HepG2 (cell line): ENCODE measurements around the gene RIPOR1. TPM values are rescaled to one million over a fixed set of nuclear protein-coding genes. Genes with fewer than 3 reads are reported as not detected.

Experiments used
- ATRX ChIP-seq: sonication (generic); formaldehyde crosslinking; IDR thresholded peaks from 2 replicates; pipeline ENCODE4 v1.4.0; 2020; ENCODE audit warnings: missing genetic modification reagents, borderline replicate concordance
- DMTF1 ChIP-seq: sonication (generic); formaldehyde crosslinking; IDR thresholded peaks from 2 replicates; pipeline ENCODE4 v1.4.0; 2020; ENCODE audit warnings: mild to moderate bottlenecking, missing genetic modification reagents
- DRAP1 ChIP-seq: IDR thresholded peaks from 2 replicates; pipeline ENCODE4 v1.6.1; 2016; ENCODE audit warnings: missing genetic modification reagents, missing compliant biosample characterization
- FOXO4 ChIP-seq: sonication (generic); formaldehyde crosslinking; conservative IDR thresholded peaks from 2 replicates; pipeline ENCODE4 v1.8.1; 2023; ENCODE audit warnings: missing genetic modification reagents
- FOXP1 ChIP-seq, 2 experiments: fragments of 450-650 bp in 1 of 2; IDR thresholded peaks; 2 replicates each; pipeline ENCODE4 v1.6.1; 2017 to 2018; ENCODE audit warnings: antibody characterized with exemption in 1 of 2
- GZF1 ChIP-seq: sonication (generic); formaldehyde crosslinking; IDR thresholded peaks from 2 replicates; pipeline ENCODE4 v1.5.1; 2020; ENCODE audit warnings: mild to moderate bottlenecking, missing genetic modification reagents
- HBP1 ChIP-seq: IDR thresholded peaks from 2 replicates; pipeline ENCODE4 v1.6.1; 2016; ENCODE audit warnings: low read depth, control low read depth
- MIER2 ChIP-seq: IDR thresholded peaks from 2 replicates; pipeline ENCODE4 v1.6.1; 2016; ENCODE audit warnings: missing biosample characterization, missing genetic modification reagents
- MTF1 ChIP-seq: sonication (generic); formaldehyde crosslinking; IDR thresholded peaks from 2 replicates; pipeline ENCODE4 v1.5.0; 2020; ENCODE audit warnings: missing genetic modification reagents
- PCBP1 ChIP-seq: fragments of 200-400 bp; formaldehyde crosslinking; IDR thresholded peaks from 2 replicates; pipeline ENCODE4 v1.6.1; 2017; ENCODE audit warnings: mild to moderate bottlenecking, low read depth, low read length, borderline replicate concordance
- SIX4 ChIP-seq: sonication (generic); formaldehyde crosslinking; IDR thresholded peaks from 2 replicates; pipeline ENCODE4 v1.4.0; 2020; ENCODE audit warnings: missing genetic modification reagents
- TEF ChIP-seq: sonication (generic); formaldehyde crosslinking; IDR thresholded peaks from 2 replicates; pipeline ENCODE4 v1.5.0; 2020; ENCODE audit warnings: missing genetic modification reagents
- ZNF281 ChIP-seq: sonication (generic); formaldehyde crosslinking; IDR thresholded peaks from 2 replicates; pipeline ENCODE4 v1.4.0; 2020; ENCODE audit warnings: missing genetic modification reagents, borderline replicate concordance
- ZNF33B ChIP-seq: sonication (generic); formaldehyde crosslinking; IDR thresholded peaks from 2 replicates; pipeline ENCODE4 v1.5.1; 2020; ENCODE audit warnings: mild to moderate bottlenecking, missing genetic modification reagents
- ZNF34 ChIP-seq: sonication (generic); formaldehyde crosslinking; IDR thresholded peaks from 2 replicates; pipeline ENCODE4 v1.4.0; 2020; ENCODE audit warnings: mild to moderate bottlenecking, missing genetic modification reagents, borderline replicate concordance
- ZNF350 ChIP-seq: sonication (generic); formaldehyde crosslinking; IDR thresholded peaks from 2 replicates; pipeline ENCODE4 v1.4.0; 2020; ENCODE audit warnings: mild to moderate bottlenecking, low read depth, missing genetic modification reagents, borderline replicate concordance
- ZNF572 ChIP-seq: sonication (generic); formaldehyde crosslinking; IDR thresholded peaks from 2 replicates; pipeline ENCODE4 v1.5.1; 2020; ENCODE audit warnings: mild to moderate bottlenecking, missing genetic modification reagents
- ZNF788 ChIP-seq: sonication (generic); formaldehyde crosslinking; IDR thresholded peaks from 2 replicates; pipeline ENCODE4 v1.5.0; 2020; ENCODE audit warnings: mild to moderate bottlenecking, missing genetic modification reagents, borderline replicate concordance
- ZSCAN29 ChIP-seq: sonication (generic); formaldehyde crosslinking; conservative IDR thresholded peaks from 2 replicates; pipeline ENCODE4 v1.4.0; 2020; ENCODE audit warnings: mild to moderate bottlenecking, missing genetic modification reagents
- polyA plus RNA-seq, 8 experiments: library from polyadenylated mRNA; depleted of rRNA in 3 of 8; stranded (reverse) in 7 of 8; unstranded in 1 of 8; fragments of >200 nt; fragmentation: Illumina TruSeq in 4 of 8; extraction: Trizol in 4 of 8; gene quantifications; 2 replicates each; pipeline versions ENCODE4 v1.2.1 to v1.2.3, GENCODE V29; 2011 to 2016; ENCODE audit warnings: low read depth in 4 of 8, missing spikeins in 1 of 8, mixed read lengths in 1 of 8; ENCODE audit not compliant: insufficient read depth in 1 of 8
- total RNA-seq, 5 experiments: library from RNA; depleted of rRNA; stranded (reverse); fragments of >200 nt; fragmentation: Illumina TruSeq; extraction: Trizol; gene quantifications; 2 replicates each; pipeline ENCODE4 v1.2.3, GENCODE V29; 2016; ENCODE audit warnings: low read depth in 1 of 5

Gene RIPOR1
- total and polyA plus RNA-seq, 2 of the 13 experiments (the other 11 are each of a cell fraction or from before 2014, with no cell fraction given): 4.6 to 8.1 TPM

- 0 out of 2 replicates have a peak, but pooled peaks have one; percentile 24 for TF ChIP-seq PCBP1
- TF ChIP-seq ZNF33B: no peak
- no peak for TF ChIP-seq GZF1 (CRISPR knock-in tag)
- peak; percentile 43; the same call in 1 of the 2 replicates for TF ChIP-seq DRAP1 (CRISPR knock-in tag)
- no peak for TF ChIP-seq SIX4
- no peak for TF ChIP-seq FOXO4 (CRISPR knock-in tag)
- TF ChIP-seq MTF1 (CRISPR knock-in tag): no peak
- TF ChIP-seq MIER2 (CRISPR knock-in tag): peak; percentile 70
- TF ChIP-seq ZNF572: no peak; the same call in 1 of the 2 replicates
- TF ChIP-seq DMTF1 (CRISPR knock-in tag): no peak
- peak; percentile 81 for TF ChIP-seq ZNF350 (CRISPR knock-in tag)
- no peak for TF ChIP-seq ZNF34
- no peak for TF ChIP-seq TEF (CRISPR knock-in tag)
- peak; percentile 84 for TF ChIP-seq ZSCAN29
- TF ChIP-seq ATRX (CRISPR knock-in tag): no peak
- no peak; the same call in 1 of the 2 replicates for TF ChIP-seq ZNF788
- no peak for TF ChIP-seq ZNF281 (CRISPR knock-in tag)
- no peak for TF ChIP-seq HBP1 (CRISPR knock-in tag)
- TF ChIP-seq FOXP1 (IDR thresholded peaks at IDR 0.05): no peak
- no peak for TF ChIP-seq FOXP1 (CRISPR knock-in tag; IDR thresholded peaks at IDR 0.05)
These were observed 7.4 kb upstream of the RIPOR1 start (continued) for GRCh38 chr16:67521095-67521804.
